GM18505 (cell line): ENCODE data around the gene MAT1A.
"Not testable (repeated sequence)": the region's sequence is repeated elsewhere in the genome, so short reads cannot be mapped to it uniquely, and the experiment has no call there.

ENCODE experiments used
- ATAC-seq: cut with Tn5 transposase; IDR thresholded peaks from one replicate; pipeline ENCODE4 v1.9.1; 2021; ENCODE audit not compliant: unreplicated experiment

Gene MAT1A

GRCh38 chr10:80223031-80223419 is 66.4 kb downstream of the MAT1A start:
- ATAC-seq: not testable (repeated sequence)
